HepG2 (cell line): Measurements from ENCODE around the gene SIX5. TPM values are rescaled to one million over a fixed set of nuclear protein-coding genes. Genes with fewer than 3 reads are reported as not detected.

Experiments used
- FOXK1 ChIP-seq: sonication (generic); formaldehyde crosslinking; IDR thresholded peaks from 2 replicates; pipeline ENCODE4 v1.4.0; 2020; ENCODE audit warnings: low read depth, missing genetic modification reagents, borderline replicate concordance
- HCFC1 ChIP-seq: fragments of 150-350 bp; IDR thresholded peaks from 2 replicates; pipeline ENCODE4 v1.6.1; 2014; ENCODE audit warnings: low read depth, low read length
- HOXA9 ChIP-seq: sonication (generic); formaldehyde crosslinking; IDR thresholded peaks from 2 replicates; pipeline ENCODE4 v1.8.1; 2022; ENCODE audit warnings: missing genetic modification reagents, mild to moderate bottlenecking, moderate library complexity, borderline replicate concordance
- HOXD1 ChIP-seq: sonication (generic); formaldehyde crosslinking; IDR thresholded peaks from 2 replicates; pipeline ENCODE4 v1.5.0; 2020; ENCODE audit warnings: missing genetic modification reagents
- IRF2 ChIP-seq: IDR thresholded peaks from 2 replicates; pipeline ENCODE4 v1.6.1; 2018; ENCODE audit warnings: missing genetic modification reagents, missing compliant biosample characterization
- KLF6 ChIP-seq: IDR thresholded peaks from 2 replicates; pipeline ENCODE4 v1.8.0; 2016; ENCODE audit warnings: missing biosample characterization, missing genetic modification reagents
- NR2F1 ChIP-seq, 2 experiments: fragments of 450-650 bp in 1 of 2; formaldehyde crosslinking in 1 of 2; IDR thresholded peaks; 2 replicates each; pipeline versions ENCODE4 v1.5.0 to v1.6.1; 2016 to 2020; ENCODE audit warnings: mild to moderate bottlenecking in 1 of 2, missing compliant biosample characterization in 1 of 2, missing genetic modification reagents in 1 of 2, moderate library complexity in 1 of 2
- POLR2AphosphoS2 ChIP-seq: IDR thresholded peaks from 2 replicates; pipeline ENCODE4 v1.6.1; 2011; ENCODE audit warnings: low read depth, low read length, improper control_type of control experiment
- POLR2G ChIP-seq: fragments of 200-400 bp; formaldehyde crosslinking; IDR thresholded peaks from 2 replicates; pipeline ENCODE4 v1.6.1; 2018; ENCODE audit warnings: mild to moderate bottlenecking, low read depth, low read length, moderate library complexity
- RFXAP ChIP-seq: sonication (generic); formaldehyde crosslinking; IDR thresholded peaks from 2 replicates; pipeline ENCODE4 v1.4.0; 2020; ENCODE audit warnings: missing genetic modification reagents, borderline replicate concordance
- SIX1 ChIP-seq: sonication (generic); formaldehyde crosslinking; IDR thresholded peaks from 2 replicates; pipeline ENCODE4 v1.4.0; 2020; ENCODE audit warnings: missing genetic modification reagents, borderline replicate concordance
- ZC3H4 ChIP-seq: sonication (generic); formaldehyde crosslinking; IDR thresholded peaks from 2 replicates; pipeline ENCODE4 v1.4.0; 2020; ENCODE audit warnings: missing genetic modification reagents, borderline replicate concordance
- ZNF367 ChIP-seq: sonication (generic); formaldehyde crosslinking; IDR thresholded peaks from 2 replicates; pipeline ENCODE4 v1.4.0; 2020; ENCODE audit warnings: missing genetic modification reagents, borderline replicate concordance
- ZNF598 ChIP-seq: sonication (generic); formaldehyde crosslinking; IDR thresholded peaks from 2 replicates; pipeline ENCODE4 v1.5.1; 2020; ENCODE audit warnings: mild to moderate bottlenecking, missing genetic modification reagents, borderline replicate concordance
- ZNF639 ChIP-seq: conservative IDR thresholded peaks from 2 replicates; pipeline ENCODE4 v1.6.1; 2018; ENCODE audit warnings: missing genetic modification reagents
- ZNF775 ChIP-seq: sonication (generic); formaldehyde crosslinking; IDR thresholded peaks from 2 replicates; pipeline ENCODE4 v1.4.0; 2020; ENCODE audit warnings: missing genetic modification reagents, mild to moderate bottlenecking, moderate library complexity, borderline replicate concordance
- polyA plus RNA-seq, 8 experiments: library from polyadenylated mRNA; depleted of rRNA in 3 of 8; stranded (reverse) in 7 of 8; unstranded in 1 of 8; fragments of >200 nt; fragmentation: Illumina TruSeq in 4 of 8; extraction: Trizol in 4 of 8; gene quantifications; 2 replicates each; pipeline versions ENCODE4 v1.2.1 to v1.2.3, GENCODE V29; 2011 to 2016; ENCODE audit warnings: low read depth in 4 of 8, missing spikeins in 1 of 8, mixed read lengths in 1 of 8; ENCODE audit not compliant: insufficient read depth in 1 of 8
- total RNA-seq, 5 experiments: library from RNA; depleted of rRNA; stranded (reverse); fragments of >200 nt; fragmentation: Illumina TruSeq; extraction: Trizol; gene quantifications; 2 replicates each; pipeline ENCODE4 v1.2.3, GENCODE V29; 2016; ENCODE audit warnings: low read depth in 1 of 5
- TF ChIP-seq, protein P1 (sequence below): sonication (generic); formaldehyde crosslinking; IDR thresholded peaks from 2 replicates; pipeline ENCODE4 v1.5.0; 2020; ENCODE audit warnings: missing genetic modification reagents, mild to moderate bottlenecking, borderline replicate concordance
- TF ChIP-seq, protein P2 (sequence below): sonication (generic); formaldehyde crosslinking; IDR thresholded peaks from 2 replicates; pipeline ENCODE4 v1.4.0; 2020; ENCODE audit warnings: missing genetic modification reagents
- TF ChIP-seq, protein P3 (sequence below): IDR thresholded peaks from 2 replicates; pipeline ENCODE4 v1.6.1; 2016; ENCODE audit warnings: mild to moderate bottlenecking, missing biosample characterization, missing genetic modification reagents

The SIX5 gene
- total and polyA plus RNA-seq, 2 of the 13 experiments (the other 11 are each of a cell fraction or from before 2014, with no cell fraction given) = 7.7 to 10.5 TPM

DNA sequence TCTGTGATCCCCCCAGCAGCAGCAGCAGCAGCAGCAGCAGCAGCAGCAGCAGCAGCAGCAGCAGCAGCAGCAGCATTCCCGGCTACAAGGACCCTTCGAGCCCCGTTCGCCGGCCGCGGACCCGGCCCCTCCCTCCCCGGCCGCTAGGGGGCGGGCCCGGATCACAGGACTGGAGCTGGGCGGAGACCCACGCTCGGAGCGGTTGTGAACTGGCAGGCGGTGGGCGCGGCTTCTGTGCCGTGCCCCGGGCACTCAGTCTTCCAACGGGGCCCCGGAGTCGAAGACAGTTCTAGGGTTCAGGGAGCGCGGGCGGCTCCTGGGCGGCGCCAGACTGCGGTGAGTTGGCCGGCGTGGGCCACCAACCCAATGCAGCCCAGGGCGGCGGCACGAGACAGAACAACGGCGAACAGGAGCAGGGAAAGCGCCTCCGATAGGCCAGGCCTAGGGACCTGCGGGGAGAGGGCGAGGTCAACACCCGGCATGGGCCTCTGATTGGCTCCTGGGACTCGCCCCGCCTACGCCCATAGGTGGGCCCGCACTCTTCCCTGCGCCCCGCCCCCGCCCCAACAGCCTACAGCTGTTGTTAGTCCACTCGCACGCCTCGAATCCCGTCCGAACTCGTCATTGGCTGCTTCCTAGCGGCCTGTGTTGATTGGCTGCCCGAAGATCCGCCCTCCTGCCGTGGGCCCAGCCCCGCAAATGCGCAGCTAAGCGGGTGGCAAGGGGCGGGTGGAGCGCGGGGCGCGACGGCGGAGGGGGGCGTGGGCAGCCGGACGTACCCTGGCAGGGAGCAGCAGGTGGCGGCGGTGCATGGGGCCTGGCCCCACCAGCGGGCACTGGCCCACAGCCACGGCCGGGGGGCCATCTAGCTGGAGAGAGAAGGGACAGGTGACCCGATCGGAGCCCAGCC, 1.4 kb upstream of the SIX5 start (continued):
- TF ChIP-seq, protein P1, sequence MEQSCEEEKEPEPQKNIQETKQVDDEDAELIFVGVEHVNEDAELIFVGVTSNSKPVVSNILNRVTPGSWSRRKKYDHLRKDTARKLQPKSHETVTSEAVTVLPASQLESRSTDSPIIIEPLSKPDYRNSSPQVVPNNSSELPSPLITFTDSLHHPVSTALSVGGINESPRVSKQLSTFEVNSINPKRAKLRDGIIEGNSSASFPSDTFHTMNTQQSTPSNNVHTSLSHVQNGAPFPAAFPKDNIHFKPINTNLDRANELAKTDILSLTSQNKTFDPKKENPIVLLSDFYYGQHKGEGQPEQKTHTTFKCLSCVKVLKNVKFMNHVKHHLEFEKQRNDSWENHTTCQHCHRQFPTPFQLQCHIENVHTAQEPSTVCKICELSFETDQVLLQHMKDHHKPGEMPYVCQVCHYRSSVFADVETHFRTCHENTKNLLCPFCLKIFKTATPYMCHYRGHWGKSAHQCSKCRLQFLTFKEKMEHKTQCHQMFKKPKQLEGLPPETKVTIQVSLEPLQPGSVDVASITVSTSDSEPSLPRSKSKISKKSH (CRISPR knock-in tag) = peak; percentile 59
- TF ChIP-seq ZNF639 (CRISPR knock-in tag) (no peak; the same call in 1 of the 2 replicates), ZNF367 (CRISPR knock-in tag) (no peak), RFXAP (CRISPR knock-in tag) (peak; percentile 92; the same call in 1 of the 2 replicates), ZNF775 (no peak), KLF6 (CRISPR knock-in tag) (peak; percentile 88; the same call in 1 of the 2 replicates), HCFC1 (peak; percentile 11; the same call in 1 of the 2 replicates), NR2F1 (CRISPR knock-in tag; IDR thresholded peaks at IDR 0.05) (no peak), POLR2AphosphoS2 (peak; percentile 72), SIX1 (CRISPR knock-in tag) (0 out of 2 replicates have a peak, but pooled peaks have one; percentile 17), ZC3H4 (0 out of 2 replicates have a peak, but pooled peaks have one; percentile 52), POLR2G (peak; percentile 91), HOXA9 (CRISPR knock-in tag) (0 out of 2 replicates have a peak, but pooled peaks have one; percentile 56), FOXK1 (peak; percentile 75), ZNF598 (CRISPR knock-in tag) (peak; percentile 95), HOXD1 (CRISPR knock-in tag) (0 out of 2 replicates have a peak, but pooled peaks have one; percentile 31), IRF2 (0 out of 2 replicates have a peak, but pooled peaks have one; percentile 28)
- TF ChIP-seq, protein P2, sequence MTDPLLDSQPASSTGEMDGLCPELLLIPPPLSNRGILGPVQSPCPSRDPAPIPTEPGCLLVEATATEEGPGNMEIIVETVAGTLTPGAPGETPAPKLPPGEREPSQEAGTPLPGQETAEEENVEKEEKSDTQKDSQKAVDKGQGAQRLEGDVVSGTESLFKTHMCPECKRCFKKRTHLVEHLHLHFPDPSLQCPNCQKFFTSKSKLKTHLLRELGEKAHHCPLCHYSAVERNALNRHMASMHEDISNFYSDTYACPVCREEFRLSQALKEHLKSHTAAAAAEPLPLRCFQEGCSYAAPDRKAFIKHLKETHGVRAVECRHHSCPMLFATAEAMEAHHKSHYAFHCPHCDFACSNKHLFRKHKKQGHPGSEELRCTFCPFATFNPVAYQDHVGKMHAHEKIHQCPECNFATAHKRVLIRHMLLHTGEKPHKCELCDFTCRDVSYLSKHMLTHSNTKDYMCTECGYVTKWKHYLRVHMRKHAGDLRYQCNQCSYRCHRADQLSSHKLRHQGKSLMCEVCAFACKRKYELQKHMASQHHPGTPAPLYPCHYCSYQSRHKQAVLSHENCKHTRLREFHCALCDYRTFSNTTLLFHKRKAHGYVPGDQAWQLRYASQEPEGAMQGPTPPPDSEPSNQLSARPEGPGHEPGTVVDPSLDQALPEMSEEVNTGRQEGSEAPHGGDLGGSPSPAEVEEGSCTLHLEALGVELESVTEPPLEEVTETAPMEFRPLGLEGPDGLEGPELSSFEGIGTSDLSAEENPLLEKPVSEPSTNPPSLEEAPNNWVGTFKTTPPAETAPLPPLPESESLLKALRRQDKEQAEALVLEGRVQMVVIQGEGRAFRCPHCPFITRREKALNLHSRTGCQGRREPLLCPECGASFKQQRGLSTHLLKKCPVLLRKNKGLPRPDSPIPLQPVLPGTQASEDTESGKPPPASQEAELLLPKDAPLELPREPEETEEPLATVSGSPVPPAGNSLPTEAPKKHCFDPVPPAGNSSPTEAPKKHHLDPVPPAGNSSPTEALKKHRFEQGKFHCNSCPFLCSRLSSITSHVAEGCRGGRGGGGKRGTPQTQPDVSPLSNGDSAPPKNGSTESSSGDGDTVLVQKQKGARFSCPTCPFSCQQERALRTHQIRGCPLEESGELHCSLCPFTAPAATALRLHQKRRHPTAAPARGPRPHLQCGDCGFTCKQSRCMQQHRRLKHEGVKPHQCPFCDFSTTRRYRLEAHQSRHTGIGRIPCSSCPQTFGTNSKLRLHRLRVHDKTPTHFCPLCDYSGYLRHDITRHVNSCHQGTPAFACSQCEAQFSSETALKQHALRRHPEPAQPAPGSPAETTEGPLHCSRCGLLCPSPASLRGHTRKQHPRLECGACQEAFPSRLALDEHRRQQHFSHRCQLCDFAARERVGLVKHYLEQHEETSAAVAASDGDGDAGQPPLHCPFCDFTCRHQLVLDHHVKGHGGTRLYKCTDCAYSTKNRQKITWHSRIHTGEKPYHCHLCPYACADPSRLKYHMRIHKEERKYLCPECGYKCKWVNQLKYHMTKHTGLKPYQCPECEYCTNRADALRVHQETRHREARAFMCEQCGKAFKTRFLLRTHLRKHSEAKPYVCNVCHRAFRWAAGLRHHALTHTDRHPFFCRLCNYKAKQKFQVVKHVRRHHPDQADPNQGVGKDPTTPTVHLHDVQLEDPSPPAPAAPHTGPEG (CRISPR knock-in tag) = peak; percentile 68
- TF ChIP-seq, protein P3, sequence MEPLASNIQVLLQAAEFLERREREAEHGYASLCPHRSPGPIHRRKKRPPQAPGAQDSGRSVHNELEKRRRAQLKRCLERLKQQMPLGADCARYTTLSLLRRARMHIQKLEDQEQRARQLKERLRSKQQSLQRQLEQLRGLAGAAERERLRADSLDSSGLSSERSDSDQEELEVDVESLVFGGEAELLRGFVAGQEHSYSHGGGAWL (CRISPR knock-in tag) = peak; percentile 52; the same call in 1 of the 2 replicates
